IMR-90 (cell line): ENCODE results near the gene AIP. TPM values are rescaled to one million over a fixed set of nuclear protein-coding genes. Genes with fewer than 3 reads are reported as not detected.

ENCODE experiments used
- ATAC-seq: fragments of 200-7000 bp; cut with Tn5 transposase; 2 replicates; pipeline ENCODE4 v1.9.1; 2020; ENCODE audit warnings: low read depth, mild to moderate bottlenecking, moderate library complexity
- BruUV-seq: library from RNA; stranded (reverse); fragments of 400-500 nt; replicated peaks from 2 replicates; lab custom pipeline; 2021; lab: Mats Ljungman, UMichigan
- CTCF ChIA-PET: fragments of 300-600 bp; formaldehyde crosslinking; extraction: SDS; loops from one replicate; lab custom pipeline; 2021; ENCODE audit warnings: antibody characterized with exemption; lab: Yijun Ruan, JAX
- POLR2A ChIA-PET: fragments of 300-600 bp; sonication (Branson Sonifier 250); formaldehyde crosslinking; loops from one replicate; lab custom pipeline; 2022; ENCODE audit warnings: antibody characterized with exemption; ENCODE audit not compliant: unreplicated experiment; lab: Charles Lee
- DNase-seq: peaks from one replicate; pipeline ENCODE4 v3.0.0; 2013
- H2AFZ ChIP-seq: replicated peaks from 2 replicates; pipeline ENCODE3; 2013; ENCODE audit warnings: low read length, mild to moderate bottlenecking; ENCODE audit not compliant: poor library complexity
- H2AK5ac ChIP-seq: 2 replicates; pipeline ENCODE4 v1.6.1; 2013; ENCODE audit warnings: low read depth, low read length, inconsistent platforms
- H2AK9ac ChIP-seq: replicated peaks from 2 replicates; pipeline ENCODE3; 2013; ENCODE audit warnings: mild to moderate bottlenecking, low read depth, low read length, moderate library complexity; ENCODE audit not compliant: poor library complexity
- H2BK120ac ChIP-seq: 2 replicates; pipeline ENCODE4 v1.6.1; 2013; ENCODE audit warnings: low read depth, low read length, inconsistent platforms
- H2BK15ac ChIP-seq: 3 replicates; pipeline ENCODE4 v1.6.1; 2013; ENCODE audit warnings: low read depth, low read length, inconsistent platforms
- H2BK20ac ChIP-seq: 2 replicates; pipeline ENCODE4 v1.6.1; 2013; ENCODE audit warnings: low read depth, mild to moderate bottlenecking, inconsistent platforms, low read length, moderate library complexity
- H2BK5ac ChIP-seq: 2 replicates; pipeline ENCODE4 v1.6.1; 2013; ENCODE audit warnings: mild to moderate bottlenecking, low read depth, low read length, inconsistent platforms; ENCODE audit not compliant: poor library complexity, severe bottlenecking
- H3K14ac ChIP-seq: replicated peaks from 2 replicates; pipeline ENCODE4 v1.6.1; 2013; ENCODE audit warnings: low read depth, low read length, inconsistent platforms
- H3K18ac ChIP-seq: 2 replicates; pipeline ENCODE4 v1.6.1; 2013; ENCODE audit warnings: low read depth, low read length, control low read depth
- H3K23ac ChIP-seq: 2 replicates; pipeline ENCODE4 v1.6.1; 2013; ENCODE audit warnings: low read depth, low read length, inconsistent platforms
- H3K27ac ChIP-seq: 2 replicates; pipeline ENCODE4 v1.5.1; 2013; ENCODE audit warnings: mild to moderate bottlenecking, control low read depth, low read length; ENCODE audit not compliant: insufficient read depth
- H3K27me3 ChIP-seq: 2 replicates; pipeline ENCODE4 v1.6.1; 2013; ENCODE audit warnings: low read length; ENCODE audit not compliant: control insufficient read depth, insufficient read depth
- H3K36me3 ChIP-seq: 2 replicates; pipeline ENCODE4 v1.6.1; 2013; ENCODE audit warnings: low read length, mixed read lengths; ENCODE audit not compliant: control insufficient read depth, insufficient read depth
- H3K4ac ChIP-seq: 2 replicates; pipeline ENCODE4 v1.6.1; 2013; ENCODE audit warnings: low read depth, low read length, inconsistent platforms
- H3K4me1 ChIP-seq: 2 replicates; pipeline ENCODE4 v1.6.1; 2013; ENCODE audit warnings: low read length, mixed read lengths; ENCODE audit not compliant: control insufficient read depth, insufficient read depth
- H3K4me2 ChIP-seq: 2 replicates; pipeline ENCODE4 v1.6.1; 2013; ENCODE audit warnings: low read depth, mild to moderate bottlenecking, control low read depth, low read length, moderate library complexity
- H3K4me3 ChIP-seq: 2 replicates; pipeline ENCODE4 v1.5.1; 2013; ENCODE audit warnings: low read depth, mild to moderate bottlenecking, control low read depth, low read length, moderate library complexity; ENCODE audit not compliant: insufficient read depth
- H3K56ac ChIP-seq: 2 replicates; pipeline ENCODE4 v1.6.1; 2013; ENCODE audit warnings: low read length, inconsistent platforms; ENCODE audit not compliant: insufficient read depth; ENCODE audit errors: extremely low read depth
- H3K79me1 ChIP-seq, 2 experiments: 2 replicates each; pipeline ENCODE4 v1.6.1; 2013; ENCODE audit warnings: low read length in 2 of 2, inconsistent platforms in 1 of 2, low read depth in 1 of 2
- H3K9ac ChIP-seq: 2 replicates; pipeline ENCODE4 v1.6.1; 2013; ENCODE audit warnings: low read depth, low read length, control low read depth
- H3K9me1 ChIP-seq: 2 replicates; pipeline ENCODE4 v1.6.1; 2013; ENCODE audit warnings: low read length, inconsistent platforms; ENCODE audit not compliant: insufficient read depth
- H3K9me3 ChIP-seq: 2 replicates; pipeline ENCODE4 v1.6.1; 2013; ENCODE audit warnings: low read length; ENCODE audit not compliant: control insufficient read depth, insufficient read depth
- H4K20me1 ChIP-seq: 2 replicates; pipeline ENCODE4 v1.6.1; 2013; ENCODE audit warnings: low read length, inconsistent platforms; ENCODE audit not compliant: insufficient read depth
- H4K5ac ChIP-seq: 2 replicates; pipeline ENCODE4 v1.6.1; 2013; ENCODE audit warnings: mild to moderate bottlenecking, low read depth, low read length, control low read depth
- H4K8ac ChIP-seq, 2 experiments: 2 replicates each; pipeline ENCODE4 v1.6.1; 2013; ENCODE audit warnings: low read depth in 2 of 2, low read length in 2 of 2, control low read depth in 1 of 2, inconsistent platforms in 1 of 2
- H4K91ac ChIP-seq: 2 replicates; pipeline ENCODE4 v1.6.1; 2013; ENCODE audit warnings: low read depth, low read length, inconsistent platforms; ENCODE audit not compliant: insufficient read depth
- BHLHE40 ChIP-seq: fragments of 150-350 bp; IDR thresholded peaks from 2 replicates; pipeline ENCODE4 v1.6.1; 2016; ENCODE audit warnings: mild to moderate bottlenecking, low read depth, low read length
- CEBPB ChIP-seq: IDR thresholded peaks from 2 replicates; pipeline ENCODE4 v1.6.1; 2012; ENCODE audit warnings: low read depth, low read length, improper control_type of control experiment
- CHD1 ChIP-seq: IDR thresholded peaks from 2 replicates; pipeline ENCODE4 v1.6.1; 2012; ENCODE audit warnings: low read depth, low read length, improper control_type of control experiment
- CTCF ChIP-seq: conservative IDR thresholded peaks from 2 replicates; pipeline ENCODE4 v1.5.1; 2012; ENCODE audit warnings: mild to moderate bottlenecking, low read depth, low read length, improper control_type of control experiment
- ELK1 ChIP-seq: fragments of 150-350 bp; IDR thresholded peaks from 2 replicates; pipeline ENCODE4 v1.6.1; 2016; ENCODE audit warnings: low read depth, mild to moderate bottlenecking, low read length, moderate library complexity, borderline replicate concordance
- FOS ChIP-seq: fragments of 150-350 bp; IDR thresholded peaks from 2 replicates; pipeline ENCODE4 v1.6.1; 2016; ENCODE audit warnings: low read depth, low read length
- MAZ ChIP-seq: IDR thresholded peaks from 2 replicates; pipeline ENCODE4 v1.6.1; 2012; ENCODE audit warnings: low read depth, mild to moderate bottlenecking, low read length, improper control_type of control experiment, moderate library complexity, borderline replicate concordance
- MXI1 ChIP-seq: IDR thresholded peaks from 2 replicates; pipeline ENCODE4 v1.6.1; 2012; ENCODE audit warnings: low read depth, mild to moderate bottlenecking, low read length, moderate library complexity, borderline replicate concordance
- NFE2L2 ChIP-seq: fragments of 150-350 bp; IDR thresholded peaks from 2 replicates; pipeline ENCODE4 v1.6.1; 2016; ENCODE audit warnings: low read depth, mild to moderate bottlenecking, low read length
- POLR2A ChIP-seq: IDR thresholded peaks from 2 replicates; pipeline ENCODE4 v1.6.1; 2012; ENCODE audit warnings: mild to moderate bottlenecking, low read depth, low read length
- RAD21 ChIP-seq: IDR thresholded peaks from 2 replicates; pipeline ENCODE4 v1.6.1; 2012; ENCODE audit warnings: low read length, improper control_type of control experiment
- RCOR1 ChIP-seq: IDR thresholded peaks from 2 replicates; pipeline ENCODE4 v1.6.1; 2012; ENCODE audit warnings: mild to moderate bottlenecking, low read length, improper control_type of control experiment; ENCODE audit not compliant: insufficient replicate concordance
- RFX5 ChIP-seq: IDR thresholded peaks from 2 replicates; pipeline ENCODE4 v1.8.0; 2012; ENCODE audit warnings: low read depth, mild to moderate bottlenecking, low read length, moderate library complexity
- SMC3 ChIP-seq: fragments of 150-350 bp; IDR thresholded peaks from 2 replicates; pipeline ENCODE4 v1.6.1; 2016; ENCODE audit warnings: low read depth, mild to moderate bottlenecking, antibody characterized with exemption, low read length, moderate library complexity
- USF2 ChIP-seq: fragments of 150-350 bp; IDR thresholded peaks from 2 replicates; pipeline ENCODE4 v1.6.1; 2017; ENCODE audit warnings: mild to moderate bottlenecking, antibody characterized with exemption, low read length, low read depth
- WGBS, 2 experiments: methylation state at CpG; one replicate each; pipeline versions ENCODE4 v1.1.5 to v1.1.7; 2013; ENCODE audit warnings: missing lambda C conversion rate in 2 of 2; ENCODE audit not compliant: insufficient read length in 1 of 2; ENCODE audit errors: extremely low coverage in 2 of 2; 5-methylcytosine and 5-hydroxymethylcytosine counted together
- dilution Hi-C: fragments of 300-500 bp; cut with HindIII; formaldehyde crosslinking; loops from one replicate; pipeline ENCODE4 v1.14.3; 2018; ENCODE audit warnings: low sequenced_read_pairs; ENCODE audit not compliant: unreplicated experiment
- in situ Hi-C: fragments of 300-500 bp; cut with MboI; formaldehyde crosslinking; loops from 3 replicates; pipeline ENCODE4 v1.14.3; 2019; ENCODE audit warnings: low sequenced_read_pairs, inconsistent platforms, mixed read lengths
- intact Hi-C: fragments of 100-400 bp; cut with micrococcal nuclease; formaldehyde crosslinking; loops from 2 replicates; pipeline ENCODE4 v1.10.0; 2022
- polyA plus RNA-seq, 3 experiments: library from polyadenylated mRNA; depleted of rRNA; stranded (reverse); fragments of >200 nt; gene quantifications; 2 replicates each; pipeline ENCODE4 v1.2.3, GENCODE V29; 2012; ENCODE audit warnings: low replicate concordance in 1 of 3
- total RNA-seq: library from RNA; depleted of rRNA; stranded (reverse); fragments of >200 nt; gene quantifications from 2 replicates; pipeline ENCODE4 v1.2.3, GENCODE V29; 2012

Gene AIP
- total and polyA plus RNA-seq, 2 of the 4 experiments (the other 2 are of a cell fraction), result 95.5 to 122 TPM

GRCh38 chr11:67437082-67437808 is 45.6 kb upstream of the AIP start, which contains the start of gene PTPRCAP:
PTPRCAP (minus strand) TSS chr11:67437682; CDS start chr11:67437619, 63 bp downstream.
- H3K4me1 ChIP-seq, result no peaks in the 10 kb centered on the region
- in situ Hi-C loops, result no loop called here
- no peak for TF ChIP-seq BHLHE40
- no peak for TF ChIP-seq MXI1
- TF ChIP-seq RFX5, result no peak
- TF ChIP-seq MAZ, result no peak
- no peak for TF ChIP-seq NFE2L2
- TF ChIP-seq USF2, result no peak
- TF ChIP-seq POLR2A, result no peak
- TF ChIP-seq RAD21, result no peak
- no peak for TF ChIP-seq RCOR1
- TF ChIP-seq CTCF, result no peak
- no peak for TF ChIP-seq SMC3
- TF ChIP-seq ELK1, result no peak
- TF ChIP-seq CHD1, result no peak
- TF ChIP-seq CEBPB, result no peak
- no peak for TF ChIP-seq FOS

More at GRCh38 chr11:67437082-67437808, 45.6 kb upstream of the AIP start, which contains the start of gene PTPRCAP:
- H2BK20ac ChIP-seq, result no peak within 1 kb of the TSS
- H3K23ac ChIP-seq, result no peak within 1 kb of the TSS
- peaks cover 3% of the 10 kb centered on the region for H4K20me1 ChIP-seq
- H2AK5ac ChIP-seq, result no peak within 1 kb of the TSS
- no peak within 1 kb of the TSS for H3K27ac ChIP-seq
- no peaks in the 10 kb centered on the region for H3K27me3 ChIP-seq
- no peak within 1 kb of the TSS for H3K56ac ChIP-seq
- H2BK120ac ChIP-seq, result no peak within 1 kb of the TSS
- ChIA-PET POLR2A (interaction anchor here (0.5 to 0.6 kb wide), 2 partner anchors 30 to 1366 kb away, joined by 3 to 12 read pairs; no protein-coding TSS in a partner anchor), CTCF (no interaction called here)
- H4K5ac ChIP-seq, result no peak within 1 kb of the TSS
- H3K4ac ChIP-seq, result no peak within 1 kb of the TSS
- no peaks in the 10 kb centered on the region for H3K9me3 ChIP-seq
- no peak within 1 kb of the TSS for H4K8ac ChIP-seq
- WGBS, 2 experiments, result 90% methylated on average over 5 of the region's 26 CpGs; no CpG with 5 or more reads in 1 of the 2 experiments
- DNase-seq (no peak), ATAC-seq (no peak)
- peaks cover 66% of the 10 kb centered on the region for H3K36me3 ChIP-seq
- H2BK15ac ChIP-seq, result no peak within 1 kb of the TSS
- no TSS peak for BruUV-seq
- no peak within 1 kb of the TSS for H2BK5ac ChIP-seq
- no peak within 1 kb of the TSS for H3K9ac ChIP-seq
- H3K18ac ChIP-seq, result no peak within 1 kb of the TSS
- peak within 1 kb of the TSS; percentile 7 for H2AFZ ChIP-seq
- no peak within 1 kb of the TSS for H3K4me2 ChIP-seq
- H2AK9ac ChIP-seq, result no peak within 1 kb of the TSS
- no peak within 1 kb of the TSS for H4K91ac ChIP-seq
- intact Hi-C loops (no loop called here), dilution Hi-C loops (no loop called here)
- H3K14ac ChIP-seq, result no peak within 1 kb of the TSS
- H3K9me1 ChIP-seq, result peaks cover 5% of the 10 kb centered on the region; the same call in 1 of the 2 replicates
- H3K79me1 ChIP-seq, result peaks cover 6 to 17% of the 10 kb centered on the region in 2 experiments
- no peak within 1 kb of the TSS for H3K4me3 ChIP-seq
